ENCODE data around the gene FGFR2.
"Not testable (repeated sequence)": the region's sequence is repeated elsewhere in the genome, so short reads cannot be mapped to it uniquely, and the experiment has no call there.

Gene FGFR2

GRCh38 chr10:121590772-121591171, 7.5 kb downstream of the FGFR2 start:
- no peak for DNase-seq (ENCODE audit: low read depth)

DNA sequence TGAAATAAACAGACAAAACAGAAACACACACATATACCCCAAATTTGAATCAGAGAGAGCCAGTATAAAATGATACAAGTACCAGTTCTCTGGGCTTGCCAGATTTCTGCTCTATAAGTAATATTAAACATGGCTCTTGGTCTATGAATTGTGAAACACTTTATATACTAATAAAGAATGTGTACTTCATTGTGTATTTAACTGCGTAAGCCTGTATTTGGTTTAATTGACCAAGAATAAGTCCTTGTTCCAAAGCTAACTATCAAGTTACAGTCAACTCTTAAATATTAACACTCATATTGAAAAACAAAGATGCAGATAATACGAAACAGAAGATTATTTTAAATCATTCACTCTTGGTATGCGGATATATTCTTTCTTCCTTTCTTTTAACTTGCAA, 8.7 kb downstream of the FGFR2 start:
- DNase-seq (ENCODE audit: low read depth), result no peak

DNA sequence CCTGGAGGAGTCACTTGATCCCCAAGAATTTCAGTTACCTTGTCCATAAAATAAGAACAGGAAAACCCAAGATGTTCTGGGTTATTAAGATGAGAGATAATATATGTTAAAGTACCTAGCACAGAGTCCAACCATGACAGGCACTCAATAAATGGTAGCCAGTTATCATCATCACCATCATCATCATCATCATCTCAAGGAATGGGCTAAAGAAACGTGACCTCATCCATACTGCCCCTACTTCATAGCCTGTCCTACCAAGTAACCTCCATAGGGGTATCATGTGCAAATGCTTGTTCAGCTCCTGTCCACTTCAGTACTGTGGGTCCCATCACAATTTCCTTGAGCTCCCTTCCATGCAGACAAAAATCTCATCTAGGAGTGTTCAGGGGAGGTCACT, 14.4 kb downstream of the FGFR2 start:
- DNase-seq (ENCODE audit: low read depth), result no peak

- no peak for DNase-seq (ENCODE audit: low read depth)
Observed at GRCh38 chr10:121583258-121583657, 15.0 kb downstream of the FGFR2 start.

- no peak for DNase-seq (ENCODE audit: low read depth)
Observed at GRCh38 chr10:121580276-121581116, 17.7 kb downstream of the FGFR2 start.

GRCh38 chr10:121579656-121580055, 18.6 kb downstream of the FGFR2 start:
- no peak for DNase-seq (ENCODE audit: low read depth)

GRCh38 chr10:121578965-121579364, 19.3 kb downstream of the FGFR2 start:
- DNase-seq (ENCODE audit: low read depth), result no peak

GRCh38 chr10:121578298-121578697, 19.9 kb downstream of the FGFR2 start:
- no peak for DNase-seq (ENCODE audit: low read depth)

DNA sequence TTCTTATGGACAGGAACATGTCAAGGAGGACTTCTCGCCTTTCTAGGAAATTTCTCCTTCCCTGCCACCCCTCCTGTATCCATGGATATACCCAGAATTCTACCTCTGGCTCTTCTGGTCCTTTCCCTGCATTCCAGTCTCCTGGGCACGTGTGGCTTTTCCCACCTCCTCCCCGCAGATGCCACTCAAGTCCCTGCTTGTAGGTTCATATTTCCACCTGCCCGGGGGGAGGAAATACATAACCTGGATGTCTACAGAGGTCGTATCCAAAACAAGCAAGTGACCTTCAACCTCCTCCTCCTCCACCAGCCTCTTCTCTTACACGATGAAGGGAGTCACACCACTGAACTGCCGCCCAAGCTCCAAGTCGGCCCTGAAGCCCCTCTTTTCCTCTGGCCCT, 20.7 kb downstream of the FGFR2 start:
- DNase-seq (ENCODE audit: low read depth), result no peak

- DNase-seq (ENCODE audit: low read depth), result no peak
Observed at GRCh38 chr10:121576139-121576538, 22.1 kb downstream of the FGFR2 start.

- DNase-seq (ENCODE audit: low read depth), result no peak
Observed at GRCh38 chr10:121574519-121575166, 23.6 kb downstream of the FGFR2 start.

DNA sequence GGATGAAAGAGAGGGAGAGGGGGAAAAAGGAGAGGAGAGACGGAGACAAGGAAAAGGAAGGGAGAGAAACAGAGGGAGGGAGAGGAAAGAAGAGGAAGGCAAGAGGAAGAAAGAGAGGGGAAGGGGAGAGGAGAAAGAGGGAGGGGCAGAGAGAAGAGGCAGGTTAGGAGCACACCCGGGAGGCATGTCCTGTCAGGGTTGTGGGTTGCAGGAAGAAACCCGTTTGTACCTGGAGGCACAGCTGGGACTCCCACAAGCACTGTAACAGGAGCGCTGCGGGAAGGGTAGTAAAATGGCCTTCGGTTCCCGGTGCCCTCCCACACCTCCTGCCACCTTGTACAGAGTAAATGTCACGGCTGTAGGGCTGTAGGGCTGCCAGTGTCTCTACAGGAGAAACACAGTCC, 24.7 kb downstream of the FGFR2 start:
- DNase-seq (ENCODE audit: low read depth), result no peak

DNA sequence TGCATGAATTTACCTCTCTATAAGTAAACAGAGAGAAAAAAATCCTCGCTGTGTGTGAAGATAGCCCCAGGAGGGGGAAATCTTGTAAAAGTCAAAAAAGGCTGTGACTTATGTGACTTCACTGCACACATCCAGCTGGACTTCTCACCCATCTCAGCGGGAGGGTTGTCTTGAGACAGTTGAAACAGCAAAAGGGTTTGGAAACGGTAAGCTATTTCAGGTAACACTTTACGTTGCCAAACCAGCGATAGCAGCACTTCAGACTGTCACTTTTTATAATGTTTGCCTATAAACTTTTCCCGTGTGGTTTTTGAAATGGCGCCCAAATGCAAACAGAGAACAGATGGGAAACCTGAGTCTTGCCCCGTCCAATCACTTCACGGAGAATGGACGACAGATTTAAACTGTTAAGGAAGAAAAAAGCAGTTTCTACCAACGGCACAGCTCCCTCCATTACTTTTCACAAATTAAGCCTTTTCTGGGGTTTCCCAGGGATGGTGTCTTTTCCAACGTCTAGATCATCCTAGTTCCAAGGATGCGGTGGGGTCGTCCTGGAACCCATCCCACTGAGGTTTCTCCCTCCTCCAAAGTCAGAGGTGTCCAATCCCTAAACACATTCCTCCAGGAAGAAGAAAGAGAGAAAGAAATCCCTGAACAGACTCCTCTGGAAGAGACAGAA, 25.2 kb downstream of the FGFR2 start:
- no peak for DNase-seq (ENCODE audit: low read depth)

GRCh38 chr10:121570315-121570714, 27.9 kb downstream of the FGFR2 start:
- no peak for DNase-seq (ENCODE audit: low read depth)

GRCh38 chr10:121568275-121568674, 30.0 kb downstream of the FGFR2 start:
- DNase-seq (ENCODE audit: low read depth), result no peak

- DNase-seq (ENCODE audit: low read depth), result no peak
Observed at GRCh38 chr10:121567569-121567968, 30.7 kb downstream of the FGFR2 start.

GRCh38 chr10:121566755-121567154, 31.5 kb downstream of the FGFR2 start:
- no peak for DNase-seq (ENCODE audit: low read depth)

- DNase-seq (ENCODE audit: low read depth), result no peak
Observed at GRCh38 chr10:121559326-121560026, 38.8 kb downstream of the FGFR2 start.

GRCh38 chr10:121558238-121558637, 40.0 kb downstream of the FGFR2 start:
- no peak for DNase-seq (ENCODE audit: low read depth)

GRCh38 chr10:121556918-121557573, 41.2 kb downstream of the FGFR2 start:
- no peak for DNase-seq (ENCODE audit: low read depth)

DNA sequence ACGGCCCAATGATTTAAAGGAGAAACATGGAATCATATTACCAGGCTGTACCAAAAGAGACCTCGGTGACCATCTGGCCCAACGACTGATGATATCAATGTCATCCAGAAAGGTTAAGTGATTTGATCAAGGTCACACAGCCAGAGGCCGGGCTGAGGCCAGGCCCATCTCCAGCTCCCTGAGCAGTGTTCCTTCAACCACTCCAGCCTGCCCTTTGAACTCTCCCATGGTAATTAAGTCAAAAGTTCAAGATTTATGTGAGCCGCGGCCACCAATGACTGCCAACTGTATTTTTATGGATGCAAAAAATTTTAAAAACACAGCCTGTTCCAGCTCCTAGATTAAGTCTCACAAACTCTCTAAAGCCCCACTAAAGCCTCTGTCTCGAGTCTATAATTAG, 41.8 kb downstream of the FGFR2 start:
- DNase-seq (ENCODE audit: low read depth), result no peak

DNA sequence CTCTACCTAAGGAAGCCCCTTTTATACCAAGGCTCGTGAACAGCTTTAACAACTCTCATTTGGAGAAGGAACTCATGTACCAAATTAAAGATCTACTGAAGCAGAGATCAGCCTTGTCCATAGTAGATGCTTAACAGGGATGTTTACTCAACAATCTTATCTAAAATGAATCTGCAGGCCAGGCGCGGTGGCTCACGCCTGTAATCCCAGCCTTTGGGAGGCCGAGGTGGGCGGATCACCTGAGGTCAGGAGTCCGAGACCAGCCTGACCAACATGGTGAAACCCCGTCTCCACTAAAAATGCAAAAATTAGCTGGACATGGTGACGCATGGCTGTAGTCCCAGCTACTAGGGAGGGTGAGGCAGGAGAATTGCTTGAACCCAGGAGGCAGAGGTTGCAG, 43.3 kb downstream of the FGFR2 start:
- not testable (repeated sequence) for DNase-seq (ENCODE audit: low read depth)

Data from CMK (cell line).